IMR-90 (cell line): ENCODE results near the gene MALAT1. TPM values are rescaled to one million over a fixed set of nuclear protein-coding genes. Genes with fewer than 3 reads are reported as not detected.

Source experiments
- ATAC-seq: fragments of 200-7000 bp; cut with Tn5 transposase; 2 replicates; pipeline ENCODE4 v1.9.1; 2020; ENCODE audit warnings: low read depth, mild to moderate bottlenecking, moderate library complexity
- BruUV-seq: library from RNA; stranded (reverse); fragments of 400-500 nt; replicated peaks from 2 replicates; lab custom pipeline; 2021; lab: Mats Ljungman, UMichigan
- CTCF ChIA-PET: fragments of 300-600 bp; formaldehyde crosslinking; extraction: SDS; loops from one replicate; lab custom pipeline; 2021; ENCODE audit warnings: antibody characterized with exemption; lab: Yijun Ruan, JAX
- POLR2A ChIA-PET: fragments of 300-600 bp; sonication (Branson Sonifier 250); formaldehyde crosslinking; loops from one replicate; lab custom pipeline; 2022; ENCODE audit warnings: antibody characterized with exemption; ENCODE audit not compliant: unreplicated experiment; lab: Charles Lee
- DNase-seq: peaks from one replicate; pipeline ENCODE4 v3.0.0; 2013
- H2AFZ ChIP-seq: replicated peaks from 2 replicates; pipeline ENCODE3; 2013; ENCODE audit warnings: low read length, mild to moderate bottlenecking; ENCODE audit not compliant: poor library complexity
- H2AK5ac ChIP-seq: 2 replicates; pipeline ENCODE4 v1.6.1; 2013; ENCODE audit warnings: low read depth, low read length, inconsistent platforms
- H2AK9ac ChIP-seq: replicated peaks from 2 replicates; pipeline ENCODE3; 2013; ENCODE audit warnings: mild to moderate bottlenecking, low read depth, low read length, moderate library complexity; ENCODE audit not compliant: poor library complexity
- H2BK120ac ChIP-seq: 2 replicates; pipeline ENCODE4 v1.6.1; 2013; ENCODE audit warnings: low read depth, low read length, inconsistent platforms
- H2BK15ac ChIP-seq: 3 replicates; pipeline ENCODE4 v1.6.1; 2013; ENCODE audit warnings: low read depth, low read length, inconsistent platforms
- H2BK20ac ChIP-seq: 2 replicates; pipeline ENCODE4 v1.6.1; 2013; ENCODE audit warnings: low read depth, mild to moderate bottlenecking, inconsistent platforms, low read length, moderate library complexity
- H2BK5ac ChIP-seq: 2 replicates; pipeline ENCODE4 v1.6.1; 2013; ENCODE audit warnings: mild to moderate bottlenecking, low read depth, low read length, inconsistent platforms; ENCODE audit not compliant: poor library complexity, severe bottlenecking
- H3K14ac ChIP-seq: replicated peaks from 2 replicates; pipeline ENCODE4 v1.6.1; 2013; ENCODE audit warnings: low read depth, low read length, inconsistent platforms
- H3K18ac ChIP-seq: 2 replicates; pipeline ENCODE4 v1.6.1; 2013; ENCODE audit warnings: low read depth, low read length, control low read depth
- H3K23ac ChIP-seq: 2 replicates; pipeline ENCODE4 v1.6.1; 2013; ENCODE audit warnings: low read depth, low read length, inconsistent platforms
- H3K27ac ChIP-seq: 2 replicates; pipeline ENCODE4 v1.5.1; 2013; ENCODE audit warnings: mild to moderate bottlenecking, control low read depth, low read length; ENCODE audit not compliant: insufficient read depth
- H3K27me3 ChIP-seq: 2 replicates; pipeline ENCODE4 v1.6.1; 2013; ENCODE audit warnings: low read length; ENCODE audit not compliant: control insufficient read depth, insufficient read depth
- H3K36me3 ChIP-seq: 2 replicates; pipeline ENCODE4 v1.6.1; 2013; ENCODE audit warnings: low read length, mixed read lengths; ENCODE audit not compliant: control insufficient read depth, insufficient read depth
- H3K4ac ChIP-seq: 2 replicates; pipeline ENCODE4 v1.6.1; 2013; ENCODE audit warnings: low read depth, low read length, inconsistent platforms
- H3K4me1 ChIP-seq: 2 replicates; pipeline ENCODE4 v1.6.1; 2013; ENCODE audit warnings: low read length, mixed read lengths; ENCODE audit not compliant: control insufficient read depth, insufficient read depth
- H3K4me2 ChIP-seq: 2 replicates; pipeline ENCODE4 v1.6.1; 2013; ENCODE audit warnings: low read depth, mild to moderate bottlenecking, control low read depth, low read length, moderate library complexity
- H3K4me3 ChIP-seq: 2 replicates; pipeline ENCODE4 v1.5.1; 2013; ENCODE audit warnings: low read depth, mild to moderate bottlenecking, control low read depth, low read length, moderate library complexity; ENCODE audit not compliant: insufficient read depth
- H3K56ac ChIP-seq: 2 replicates; pipeline ENCODE4 v1.6.1; 2013; ENCODE audit warnings: low read length, inconsistent platforms; ENCODE audit not compliant: insufficient read depth; ENCODE audit errors: extremely low read depth
- H3K79me1 ChIP-seq, 2 experiments: 2 replicates each; pipeline ENCODE4 v1.6.1; 2013; ENCODE audit warnings: low read length in 2 of 2, inconsistent platforms in 1 of 2, low read depth in 1 of 2
- H3K9ac ChIP-seq: 2 replicates; pipeline ENCODE4 v1.6.1; 2013; ENCODE audit warnings: low read depth, low read length, control low read depth
- H3K9me1 ChIP-seq: 2 replicates; pipeline ENCODE4 v1.6.1; 2013; ENCODE audit warnings: low read length, inconsistent platforms; ENCODE audit not compliant: insufficient read depth
- H3K9me3 ChIP-seq: 2 replicates; pipeline ENCODE4 v1.6.1; 2013; ENCODE audit warnings: low read length; ENCODE audit not compliant: control insufficient read depth, insufficient read depth
- H4K20me1 ChIP-seq: 2 replicates; pipeline ENCODE4 v1.6.1; 2013; ENCODE audit warnings: low read length, inconsistent platforms; ENCODE audit not compliant: insufficient read depth
- H4K5ac ChIP-seq: 2 replicates; pipeline ENCODE4 v1.6.1; 2013; ENCODE audit warnings: mild to moderate bottlenecking, low read depth, low read length, control low read depth
- H4K8ac ChIP-seq, 2 experiments: 2 replicates each; pipeline ENCODE4 v1.6.1; 2013; ENCODE audit warnings: low read depth in 2 of 2, low read length in 2 of 2, control low read depth in 1 of 2, inconsistent platforms in 1 of 2
- H4K91ac ChIP-seq: 2 replicates; pipeline ENCODE4 v1.6.1; 2013; ENCODE audit warnings: low read depth, low read length, inconsistent platforms; ENCODE audit not compliant: insufficient read depth
- BHLHE40 ChIP-seq: fragments of 150-350 bp; IDR thresholded peaks from 2 replicates; pipeline ENCODE4 v1.6.1; 2016; ENCODE audit warnings: mild to moderate bottlenecking, low read depth, low read length
- CEBPB ChIP-seq: IDR thresholded peaks from 2 replicates; pipeline ENCODE4 v1.6.1; 2012; ENCODE audit warnings: low read depth, low read length, improper control_type of control experiment
- CHD1 ChIP-seq: IDR thresholded peaks from 2 replicates; pipeline ENCODE4 v1.6.1; 2012; ENCODE audit warnings: low read depth, low read length, improper control_type of control experiment
- CTCF ChIP-seq: conservative IDR thresholded peaks from 2 replicates; pipeline ENCODE4 v1.5.1; 2012; ENCODE audit warnings: mild to moderate bottlenecking, low read depth, low read length, improper control_type of control experiment
- FOS ChIP-seq: fragments of 150-350 bp; IDR thresholded peaks from 2 replicates; pipeline ENCODE4 v1.6.1; 2016; ENCODE audit warnings: low read depth, low read length
- MAFK ChIP-seq: IDR thresholded peaks from 2 replicates; pipeline ENCODE4 v1.6.1; 2012; ENCODE audit warnings: low read depth, low read length, improper control_type of control experiment
- MAZ ChIP-seq: IDR thresholded peaks from 2 replicates; pipeline ENCODE4 v1.6.1; 2012; ENCODE audit warnings: low read depth, mild to moderate bottlenecking, low read length, improper control_type of control experiment, moderate library complexity, borderline replicate concordance
- MXI1 ChIP-seq: IDR thresholded peaks from 2 replicates; pipeline ENCODE4 v1.6.1; 2012; ENCODE audit warnings: low read depth, mild to moderate bottlenecking, low read length, moderate library complexity, borderline replicate concordance
- NFE2L2 ChIP-seq: fragments of 150-350 bp; IDR thresholded peaks from 2 replicates; pipeline ENCODE4 v1.6.1; 2016; ENCODE audit warnings: low read depth, mild to moderate bottlenecking, low read length
- RAD21 ChIP-seq: IDR thresholded peaks from 2 replicates; pipeline ENCODE4 v1.6.1; 2012; ENCODE audit warnings: low read length, improper control_type of control experiment
- RCOR1 ChIP-seq: IDR thresholded peaks from 2 replicates; pipeline ENCODE4 v1.6.1; 2012; ENCODE audit warnings: mild to moderate bottlenecking, low read length, improper control_type of control experiment; ENCODE audit not compliant: insufficient replicate concordance
- RFX5 ChIP-seq: IDR thresholded peaks from 2 replicates; pipeline ENCODE4 v1.8.0; 2012; ENCODE audit warnings: low read depth, mild to moderate bottlenecking, low read length, moderate library complexity
- SMC3 ChIP-seq: fragments of 150-350 bp; IDR thresholded peaks from 2 replicates; pipeline ENCODE4 v1.6.1; 2016; ENCODE audit warnings: low read depth, mild to moderate bottlenecking, antibody characterized with exemption, low read length, moderate library complexity
- USF2 ChIP-seq: fragments of 150-350 bp; IDR thresholded peaks from 2 replicates; pipeline ENCODE4 v1.6.1; 2017; ENCODE audit warnings: mild to moderate bottlenecking, antibody characterized with exemption, low read length, low read depth
- WGBS, 2 experiments: methylation state at CpG; one replicate each; pipeline versions ENCODE4 v1.1.5 to v1.1.7; 2013; ENCODE audit warnings: missing lambda C conversion rate in 2 of 2; ENCODE audit not compliant: insufficient read length in 1 of 2; ENCODE audit errors: extremely low coverage in 2 of 2; 5-methylcytosine and 5-hydroxymethylcytosine counted together
- dilution Hi-C: fragments of 300-500 bp; cut with HindIII; formaldehyde crosslinking; loops from one replicate; pipeline ENCODE4 v1.14.3; 2018; ENCODE audit warnings: low sequenced_read_pairs; ENCODE audit not compliant: unreplicated experiment
- in situ Hi-C: fragments of 300-500 bp; cut with MboI; formaldehyde crosslinking; loops from 3 replicates; pipeline ENCODE4 v1.14.3; 2019; ENCODE audit warnings: low sequenced_read_pairs, inconsistent platforms, mixed read lengths
- intact Hi-C: fragments of 100-400 bp; cut with micrococcal nuclease; formaldehyde crosslinking; loops from 2 replicates; pipeline ENCODE4 v1.10.0; 2022
- polyA plus RNA-seq, 3 experiments: library from polyadenylated mRNA; depleted of rRNA; stranded (reverse); fragments of >200 nt; gene quantifications; 2 replicates each; pipeline ENCODE4 v1.2.3, GENCODE V29; 2012; ENCODE audit warnings: low replicate concordance in 1 of 3
- total RNA-seq: library from RNA; depleted of rRNA; stranded (reverse); fragments of >200 nt; gene quantifications from 2 replicates; pipeline ENCODE4 v1.2.3, GENCODE V29; 2012

MALAT1 gene
- total and polyA plus RNA-seq, 2 of the 4 experiments (the other 2 are of a cell fraction) = 636 to 3,569 TPM

- dilution Hi-C loops = no loop called here
- WGBS, 2 experiments = 80% methylated on average over 20 of the region's 64 CpGs; no CpG with 5 or more reads in 1 of the 2 experiments
- no peak for TF ChIP-seq CHD1
- no peak for TF ChIP-seq CTCF
- no peak for TF ChIP-seq CEBPB
- TF ChIP-seq NFE2L2 = no peak
- TF ChIP-seq BHLHE40 = no peak
- TF ChIP-seq RFX5 = no peak
- TF ChIP-seq USF2 = no peak
- no peak for TF ChIP-seq FOS
- no peak for TF ChIP-seq MXI1
- no peak for TF ChIP-seq MAZ
- no peak for TF ChIP-seq SMC3
- TF ChIP-seq MAFK = no peak
- no peak for TF ChIP-seq RCOR1
- TF ChIP-seq RAD21 = no peak
Measured at GRCh38 chr11:65546217-65546958, 47.5 kb downstream of the MALAT1 start.

More at GRCh38 chr11:65546217-65546958, 47.5 kb downstream of the MALAT1 start:
- Histone ChIP-seq H3K9me1 (no peaks in the 10 kb centered on the region), H3K18ac (no peak overlapping the region), H2AK5ac (no peak overlapping the region), H3K14ac (no peak overlapping the region), H3K4ac (no peak overlapping the region), H3K23ac (no peak overlapping the region), H2AK9ac (peak overlapping the region; percentile 48), H4K91ac (no peak overlapping the region), H3K79me1 (peaks cover 0 to 3% of the 10 kb centered on the region in 2 experiments; a peak in 2 of 4 replicates), H2BK20ac (no peak overlapping the region), H3K4me2 (no peak overlapping the region), H3K9me3 (no peaks in the 10 kb centered on the region), H4K20me1 (peaks cover 4% of the 10 kb centered on the region; the same call in 1 of the 2 replicates), H3K56ac (no peak overlapping the region), H3K27ac (no peak overlapping the region), H2BK15ac (no peak overlapping the region), H3K4me1 (peaks cover 2% of the 10 kb centered on the region; the same call in 1 of the 2 replicates), H2BK120ac (no peak overlapping the region), H2AFZ (no peak overlapping the region), H4K8ac (no peak overlapping the region), H4K5ac (no peak overlapping the region), H3K36me3 (peaks cover 44% of the 10 kb centered on the region), H3K9ac (no peak overlapping the region), H3K27me3 (no peaks in the 10 kb centered on the region), H3K4me3 (no peak overlapping the region), H2BK5ac (no peak overlapping the region)
- ATAC-seq (no peak), DNase-seq (no peak)
- CTCF ChIA-PET = no interaction called here
- intact Hi-C loops = no loop called here
- in situ Hi-C loops = no loop called here
- POLR2A ChIA-PET = no interaction called here
- BruUV-seq = no TSS peak
